GM18868 (cell line): Measurements from ENCODE around the gene TNFAIP8L3.
"Not testable (repeated sequence)": the region's sequence is repeated elsewhere in the genome, so short reads cannot be mapped to it uniquely, and the experiment has no call there.

Experiments used
- ATAC-seq: cut with Tn5 transposase; IDR thresholded peaks from one replicate; pipeline ENCODE4 v1.9.1; 2021; ENCODE audit warnings: mild to moderate bottlenecking, moderate library complexity; ENCODE audit not compliant: unreplicated experiment

TNFAIP8L3 gene

DNA sequence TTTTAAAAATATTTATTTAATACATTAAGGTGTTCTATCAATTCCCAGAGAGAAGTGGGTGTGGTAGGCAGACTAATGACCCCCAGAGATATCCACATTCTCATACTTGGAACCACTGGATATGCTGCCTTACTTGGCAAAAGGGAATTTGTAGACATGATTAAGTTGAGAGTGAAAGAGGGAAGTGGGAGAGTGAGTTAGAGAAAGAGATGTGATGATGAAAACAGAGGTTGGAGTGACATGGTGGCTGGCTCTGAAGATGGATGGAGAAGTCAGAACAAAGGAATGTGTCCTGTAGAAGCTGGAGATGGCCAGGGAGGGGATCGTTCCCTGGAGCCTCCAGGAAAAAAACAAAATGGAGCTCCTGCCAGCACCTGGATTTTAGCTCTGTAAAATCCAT is 32.0 kb downstream of the TNFAIP8L3 start:
- ATAC-seq, result no peak

DNA sequence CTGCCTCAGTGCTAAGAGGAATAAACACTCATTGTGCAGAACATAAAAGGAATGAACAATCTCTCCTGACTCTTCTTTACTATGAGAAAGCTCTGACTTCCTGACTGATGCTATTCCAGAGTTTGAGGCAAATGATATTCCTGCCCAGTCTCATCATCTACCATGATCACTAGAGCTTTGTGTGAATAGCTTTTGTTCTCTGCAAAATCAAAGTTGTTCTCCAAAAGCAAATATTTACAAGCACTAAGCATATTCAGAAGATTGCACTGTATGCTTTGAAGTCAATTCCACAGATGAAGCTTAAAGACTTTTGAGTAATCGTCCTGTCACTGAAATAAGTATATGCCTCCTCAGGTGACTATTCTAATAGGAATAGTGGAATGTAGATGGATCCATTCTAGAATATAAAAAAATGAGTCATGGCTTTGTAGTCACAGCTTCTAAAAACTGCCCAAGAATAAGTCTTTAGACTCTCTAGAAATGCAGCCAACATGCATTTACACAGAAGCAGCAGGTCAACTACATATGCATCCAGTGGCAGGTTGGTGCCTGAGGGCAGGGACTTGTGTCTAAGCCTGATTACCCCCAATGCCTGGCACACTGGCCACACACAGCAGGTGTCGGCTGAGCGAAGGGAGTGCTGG is 34.6 kb downstream of the TNFAIP8L3 start:
- ATAC-seq, result no peak

DNA sequence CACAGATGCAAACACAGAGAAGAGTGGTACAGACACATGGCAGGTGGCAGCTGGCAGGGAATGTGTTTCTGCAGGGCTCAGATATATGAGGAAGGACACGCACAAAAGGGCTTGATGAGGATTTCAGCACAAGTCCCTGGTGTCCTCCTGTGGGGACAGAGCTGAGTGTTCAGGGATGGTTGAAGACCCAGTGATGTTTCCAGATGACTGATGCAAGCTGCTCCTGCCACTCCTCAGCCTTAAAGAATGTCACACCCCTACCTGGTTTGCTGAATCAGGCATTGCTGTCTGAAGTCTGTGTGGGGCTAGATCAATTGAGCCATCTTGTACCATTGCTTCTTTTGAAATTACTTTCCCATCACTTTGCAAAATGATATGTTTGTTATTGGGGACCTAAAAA is 40.2 kb downstream of the TNFAIP8L3 start:
- ATAC-seq, result no peak

DNA sequence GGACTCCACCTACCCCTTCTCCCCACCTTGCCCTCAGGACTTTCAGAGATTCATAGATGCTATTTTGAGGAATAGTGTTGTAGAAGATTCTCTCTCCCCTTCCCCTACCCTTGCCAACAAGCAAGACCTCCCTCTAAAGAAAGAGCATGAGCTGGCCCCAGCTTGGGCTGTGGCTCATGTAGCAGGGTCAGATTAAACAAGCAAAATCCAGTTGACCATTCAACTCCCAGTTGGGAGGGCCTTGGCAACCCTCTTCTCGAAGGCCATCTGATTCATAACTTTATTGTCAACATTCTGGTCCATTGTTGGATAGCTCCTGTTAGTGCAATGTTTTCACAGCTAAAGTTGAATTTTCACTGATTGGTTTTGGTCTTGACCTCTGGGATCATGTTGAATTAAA is 41.1 kb downstream of the TNFAIP8L3 start:
- no peak for ATAC-seq

DNA sequence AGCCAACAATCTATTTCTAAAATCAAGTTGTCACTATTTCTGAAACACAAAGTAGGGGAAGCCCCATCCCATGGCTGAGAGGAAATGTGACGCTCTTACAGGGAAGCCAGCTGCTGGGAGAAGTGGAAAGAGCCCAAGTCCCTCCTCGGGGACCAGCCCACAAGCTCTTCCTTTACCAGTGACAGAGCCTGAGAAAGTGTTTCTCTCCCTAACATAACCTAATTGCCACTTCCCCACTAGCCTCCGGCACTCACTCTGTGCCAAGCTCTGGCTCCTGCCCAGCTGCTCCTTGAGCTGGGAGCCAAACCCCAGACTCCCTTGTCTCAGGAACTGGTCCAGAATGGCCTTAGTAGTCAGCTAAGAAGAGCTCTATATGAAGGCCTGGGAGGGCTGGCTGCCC is 42.9 kb downstream of the TNFAIP8L3 start:
- no peak for ATAC-seq

DNA sequence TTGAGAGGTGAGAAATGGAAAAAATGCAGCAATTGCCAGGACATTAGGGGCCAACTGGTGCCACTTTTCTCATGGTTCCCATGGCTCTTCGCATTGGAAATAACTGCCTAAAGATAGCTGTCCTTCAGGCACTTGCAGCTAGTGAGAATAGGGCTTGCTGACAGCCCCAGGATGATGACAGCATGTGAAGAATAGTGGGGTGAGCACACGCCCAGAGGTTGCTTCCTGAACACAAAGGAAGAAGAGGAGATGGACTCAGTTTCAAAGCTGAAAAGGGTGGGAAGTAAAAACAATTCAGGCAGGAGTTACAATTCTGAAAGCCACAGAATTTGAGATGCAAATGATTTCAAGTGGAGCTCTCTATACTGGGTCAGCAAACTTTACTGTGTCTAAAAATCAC is 45.6 kb downstream of the TNFAIP8L3 start:
- ATAC-seq, result no peak

DNA sequence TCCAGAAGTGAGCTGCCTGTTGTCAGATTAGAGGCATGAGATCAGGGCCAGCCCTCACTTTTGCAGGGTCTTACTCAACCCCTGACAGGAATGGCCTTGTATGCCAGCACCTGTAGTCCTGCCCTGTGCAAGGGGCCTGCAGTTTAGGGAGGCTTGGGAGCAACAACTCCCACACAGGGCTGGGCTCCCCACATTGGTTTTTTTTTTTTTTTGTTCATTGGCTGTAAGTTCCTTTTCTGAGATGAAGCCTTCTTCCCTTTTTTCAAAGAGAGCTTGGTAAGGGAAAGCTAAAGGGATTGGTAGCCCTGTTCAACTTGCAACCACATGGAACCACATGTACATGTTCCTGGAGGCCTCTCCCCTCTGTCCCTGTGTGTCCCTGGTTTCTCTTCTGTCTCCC is 46.4 kb downstream of the TNFAIP8L3 start:
- no peak for ATAC-seq

DNA sequence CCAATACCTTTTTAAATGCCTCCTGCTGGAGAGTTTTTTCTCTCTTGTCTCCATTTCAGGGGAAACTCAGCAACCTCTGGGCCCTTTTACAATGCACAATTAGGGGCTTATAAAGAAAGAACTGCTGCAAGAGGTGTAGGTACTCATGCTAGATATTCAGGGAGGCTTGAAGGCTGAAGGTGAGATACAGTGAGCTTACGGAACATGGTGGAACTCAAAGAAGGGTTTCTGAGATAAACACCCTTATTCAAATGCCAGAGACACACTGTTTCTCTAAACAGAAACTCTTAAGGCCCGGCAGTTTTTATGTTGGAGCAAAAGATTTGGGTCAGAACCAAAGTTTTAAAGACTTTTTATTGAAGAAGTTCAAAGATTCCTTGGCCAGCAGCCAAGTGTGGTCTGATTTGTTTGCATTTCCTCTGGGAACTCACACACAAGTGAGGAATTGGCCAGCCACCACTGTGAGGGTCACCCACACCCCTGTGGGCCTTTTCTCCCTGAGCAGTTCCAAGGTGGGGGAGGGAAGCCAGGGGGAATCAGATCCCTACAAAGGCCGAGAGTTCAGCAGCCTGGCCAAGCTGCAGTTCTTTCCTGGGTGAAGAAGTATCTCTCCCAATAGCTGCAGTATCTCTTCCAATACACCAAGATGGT is 47.8 kb downstream of the TNFAIP8L3 start:
- ATAC-seq, result no peak

DNA sequence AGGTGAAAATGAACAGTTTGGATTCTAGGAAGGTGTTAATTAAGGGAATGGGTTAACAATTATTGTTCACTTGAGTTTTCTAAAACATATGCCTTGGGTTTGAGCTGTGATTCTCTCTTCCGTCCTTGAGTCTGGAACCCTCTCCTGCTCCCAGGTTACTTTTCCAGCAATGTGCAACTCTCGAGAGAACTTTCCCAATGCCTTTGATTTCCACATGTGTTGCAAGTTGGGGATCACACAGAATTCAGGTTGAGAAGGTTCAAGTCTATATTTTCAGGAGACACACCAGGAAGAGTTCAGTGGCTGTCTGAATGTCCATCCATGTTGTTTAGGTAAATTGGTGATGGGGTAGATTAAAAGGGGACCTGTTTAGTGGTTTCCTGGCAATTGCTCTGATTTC is 48.7 kb downstream of the TNFAIP8L3 start:
- ATAC-seq, result no peak

DNA sequence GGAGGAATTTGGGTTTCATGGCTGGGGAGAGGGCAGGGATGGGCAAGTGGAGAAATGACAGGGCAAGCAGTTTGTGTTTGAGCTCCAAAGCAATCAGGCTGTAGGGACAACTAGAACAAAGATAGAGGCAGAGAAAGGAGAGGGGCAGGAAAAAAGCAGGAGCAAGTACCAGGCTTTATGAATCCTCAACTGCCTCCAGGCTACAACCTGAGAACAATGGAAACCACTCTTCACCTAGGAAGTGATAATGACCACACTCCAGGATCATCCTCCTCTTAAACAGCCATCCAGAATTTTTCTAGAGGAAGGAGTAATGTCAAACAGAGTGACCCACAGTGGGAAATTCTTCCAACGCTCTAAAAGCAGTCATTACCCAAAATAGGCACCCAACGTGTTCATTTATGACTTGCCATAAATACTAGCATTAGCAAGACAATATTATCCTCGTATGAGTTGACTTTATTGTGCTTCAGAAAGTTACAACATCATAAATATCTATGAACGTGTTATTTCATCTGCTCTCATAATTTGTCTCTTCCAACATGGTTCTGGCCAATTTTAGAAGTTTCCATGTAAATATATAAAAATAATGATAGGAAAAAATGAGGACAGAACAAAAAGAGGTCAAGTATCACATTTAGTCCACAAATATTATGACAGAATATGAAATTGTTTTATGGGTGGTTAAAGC is 50.5 kb downstream of the TNFAIP8L3 start:
- no peak for ATAC-seq

DNA sequence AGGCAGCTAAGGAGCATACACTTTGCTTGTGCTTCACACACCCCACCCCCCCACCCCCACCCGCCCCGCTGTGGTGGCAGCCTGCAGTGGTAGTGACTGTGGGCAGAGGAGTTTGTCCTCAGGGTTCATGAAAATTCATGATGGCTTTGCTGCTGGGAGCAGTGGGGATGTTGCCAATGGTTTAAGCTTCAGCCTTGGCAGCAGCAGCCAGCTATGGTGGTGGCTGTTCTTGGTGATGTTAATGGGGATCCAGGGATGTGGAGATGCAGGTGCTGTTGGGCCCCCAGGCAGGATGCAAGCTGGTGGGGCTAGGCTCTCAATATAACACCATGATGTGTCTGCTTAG is 55.8 kb downstream of the TNFAIP8L3 start:
- no peak for ATAC-seq

DNA sequence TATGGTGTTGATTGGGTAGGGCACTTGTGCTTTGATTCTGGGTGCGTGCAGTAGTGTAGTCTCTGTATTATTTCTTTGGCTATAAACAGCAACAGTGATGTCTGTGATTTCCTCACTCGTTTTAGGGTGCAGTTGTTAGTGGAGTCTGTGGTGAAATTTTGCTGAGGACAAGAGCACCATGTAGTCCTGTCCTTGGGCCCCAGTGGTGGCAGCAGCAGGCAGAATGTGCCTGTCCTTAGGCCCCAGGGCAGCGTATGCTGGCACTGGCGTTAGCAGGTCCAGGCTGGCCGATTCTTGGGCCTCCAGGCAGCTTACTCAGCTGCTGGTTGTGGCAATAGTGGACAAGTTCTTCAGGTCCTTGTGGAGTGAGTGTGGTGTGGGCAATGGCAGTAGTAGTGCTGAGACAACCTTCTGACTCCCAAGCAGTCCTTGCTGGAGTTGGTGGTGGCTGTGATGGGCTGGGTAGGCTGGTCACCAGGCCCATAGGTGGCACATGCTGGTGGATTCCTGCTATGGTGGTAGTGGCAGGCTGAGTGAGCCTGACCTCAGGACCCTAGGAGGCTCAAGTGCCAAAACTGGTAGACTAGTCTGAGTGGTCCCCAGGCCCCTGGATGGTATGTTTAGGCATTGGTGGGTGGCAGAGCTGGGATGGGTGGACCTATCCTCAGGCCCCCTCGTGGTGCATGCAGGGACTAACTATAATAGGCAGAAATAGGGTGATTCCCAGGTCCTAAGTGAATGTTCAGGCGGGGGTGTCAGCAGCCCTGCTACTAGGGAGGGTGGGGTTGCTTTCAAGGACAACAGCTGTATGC is 56.3 kb downstream of the TNFAIP8L3 start:
- no peak for ATAC-seq

DNA sequence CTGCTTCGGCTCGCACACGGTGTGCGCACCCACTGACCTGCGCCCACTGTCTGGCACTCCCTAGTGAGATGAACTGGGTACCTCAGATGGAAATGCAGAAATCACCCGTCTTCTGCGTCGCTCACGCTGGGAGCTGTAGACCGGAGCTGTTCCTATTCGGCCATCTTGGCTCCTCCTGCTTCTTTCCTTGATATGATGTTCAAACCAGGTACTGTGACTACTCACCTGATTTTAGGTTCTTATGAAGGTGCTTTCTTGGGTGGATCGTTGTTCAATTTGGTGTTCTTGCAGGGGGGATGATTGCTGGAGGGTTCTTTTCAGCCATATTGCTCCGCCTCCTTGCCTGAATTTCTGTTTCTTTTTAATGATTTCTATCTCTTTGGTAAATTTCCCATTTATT is 57.2 kb downstream of the TNFAIP8L3 start:
- not testable (repeated sequence) for ATAC-seq

DNA sequence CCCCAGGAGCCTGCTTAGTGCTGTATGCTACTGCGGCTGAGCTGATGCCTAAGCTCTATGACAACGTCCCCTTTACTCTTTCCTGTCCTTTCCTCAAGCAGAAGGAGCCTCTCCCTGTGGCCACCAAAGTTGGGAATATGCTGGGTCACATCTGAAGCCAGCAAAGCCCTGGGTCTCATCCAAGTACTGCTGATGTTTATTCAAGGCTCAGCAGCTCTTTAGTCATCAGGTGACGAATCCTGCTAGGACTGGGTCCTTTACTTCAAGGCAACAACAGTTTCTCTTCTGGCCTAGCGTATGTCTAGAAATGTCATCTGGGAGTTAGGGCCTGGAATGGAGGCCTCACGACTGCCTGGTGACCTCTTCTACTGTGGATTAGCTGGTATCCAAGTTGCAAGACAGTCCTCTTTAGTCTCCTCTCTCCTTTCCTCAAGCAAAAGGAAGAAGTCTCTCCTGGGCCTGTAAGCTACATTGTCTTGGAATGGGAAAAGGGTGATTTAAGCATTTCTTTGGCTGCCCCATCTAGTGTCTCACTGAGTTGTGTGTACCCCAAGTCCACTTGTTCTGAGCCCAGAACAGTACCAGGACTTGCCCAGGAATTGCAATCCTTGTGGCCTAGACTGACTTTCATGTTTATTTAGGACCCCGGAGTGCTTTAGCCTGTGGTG is 63.9 kb downstream of the TNFAIP8L3 start:
- ATAC-seq, result no peak

DNA sequence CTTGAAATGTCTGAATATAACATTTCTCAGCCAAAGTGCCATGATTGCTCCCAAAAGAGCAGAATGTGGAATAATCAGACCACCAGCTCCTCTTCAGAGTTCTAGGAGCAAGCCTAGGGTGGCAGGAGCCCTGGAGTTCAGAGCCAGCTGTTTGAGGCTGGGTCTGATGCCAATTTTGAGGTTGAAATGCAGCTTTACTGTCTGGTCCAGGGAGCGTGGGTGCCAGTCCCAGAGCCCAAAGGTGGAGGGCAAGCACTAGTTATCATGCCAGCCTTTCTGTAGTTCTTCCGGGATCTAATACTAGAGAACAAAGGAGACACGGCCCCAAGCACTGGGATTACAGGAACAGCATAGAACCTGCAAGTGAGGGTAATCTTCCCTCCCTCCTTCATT is 69.3 kb downstream of the TNFAIP8L3 start:
- ATAC-seq, result no peak

DNA sequence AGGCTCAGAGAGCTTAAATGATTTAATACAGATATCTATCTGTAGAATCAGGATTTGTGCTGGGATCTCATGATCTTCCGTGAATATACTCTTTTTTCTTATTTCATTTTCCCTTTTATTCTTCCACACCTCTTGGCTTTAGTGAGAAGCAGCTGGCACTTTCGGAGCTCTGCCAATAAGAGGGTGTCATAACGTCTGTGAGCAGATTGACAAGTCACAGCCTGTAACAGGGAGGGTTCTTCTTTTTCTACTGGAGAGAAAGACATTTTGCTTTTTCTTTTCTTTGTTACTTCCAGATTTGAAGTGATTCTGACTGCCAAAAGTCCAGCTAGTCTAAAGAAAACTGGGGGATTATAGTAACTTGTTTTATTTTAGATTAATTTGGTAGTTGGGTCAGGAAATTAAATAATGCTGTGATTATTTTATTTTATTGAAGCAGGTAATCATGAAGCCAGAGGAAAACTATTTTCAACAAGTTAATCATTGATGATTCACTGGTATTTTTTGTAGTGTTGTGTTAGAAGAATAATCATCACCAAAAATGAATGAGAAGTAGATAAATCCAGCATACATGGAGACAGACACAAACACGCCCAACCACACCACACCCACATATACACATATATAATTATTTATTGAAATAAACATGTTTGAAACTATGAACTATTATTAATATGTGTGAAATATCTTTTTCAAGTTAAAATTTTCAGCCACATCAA is 69.8 kb downstream of the TNFAIP8L3 start:
- ATAC-seq, result no peak

DNA sequence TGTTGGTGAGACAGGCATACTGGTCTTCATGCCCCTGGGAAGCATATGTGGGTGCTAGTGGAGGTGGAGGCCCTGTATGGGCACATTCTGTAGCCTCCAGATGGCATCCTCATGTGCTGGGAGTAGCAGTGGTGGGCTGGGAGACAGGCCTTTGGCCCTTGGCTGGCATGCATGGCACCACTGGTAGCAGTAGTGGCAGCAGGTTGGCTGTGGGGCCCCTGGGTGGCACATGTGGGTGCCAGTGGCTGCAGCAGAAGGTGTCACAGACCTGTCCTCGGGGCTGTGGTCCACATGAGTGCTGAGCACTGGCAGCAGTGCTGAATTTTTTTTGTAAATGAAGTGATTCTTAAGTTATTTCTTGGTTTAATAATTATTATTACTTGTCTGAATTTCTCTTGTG is 71.2 kb downstream of the TNFAIP8L3 start:
- no peak for ATAC-seq

DNA sequence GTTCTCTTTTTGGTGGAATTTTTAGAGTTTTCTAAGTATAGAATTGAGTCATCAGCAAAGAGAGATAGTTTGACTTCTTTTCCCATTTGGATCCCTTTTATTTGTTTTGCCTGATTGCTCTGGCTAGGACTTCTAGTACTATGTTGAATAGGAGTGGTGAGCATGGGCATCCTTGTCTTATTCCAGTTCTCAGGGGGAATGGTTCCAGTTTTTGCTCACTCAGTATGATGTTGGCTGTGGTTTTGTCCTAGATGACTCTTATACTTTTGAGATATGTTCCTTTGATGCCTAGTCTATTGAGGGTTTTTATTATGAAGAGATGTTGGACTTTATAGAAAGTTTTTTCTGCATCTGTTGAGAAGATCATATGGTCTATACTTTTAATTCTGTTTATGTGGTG is 72.5 kb downstream of the TNFAIP8L3 start:
- ATAC-seq, result no peak

DNA sequence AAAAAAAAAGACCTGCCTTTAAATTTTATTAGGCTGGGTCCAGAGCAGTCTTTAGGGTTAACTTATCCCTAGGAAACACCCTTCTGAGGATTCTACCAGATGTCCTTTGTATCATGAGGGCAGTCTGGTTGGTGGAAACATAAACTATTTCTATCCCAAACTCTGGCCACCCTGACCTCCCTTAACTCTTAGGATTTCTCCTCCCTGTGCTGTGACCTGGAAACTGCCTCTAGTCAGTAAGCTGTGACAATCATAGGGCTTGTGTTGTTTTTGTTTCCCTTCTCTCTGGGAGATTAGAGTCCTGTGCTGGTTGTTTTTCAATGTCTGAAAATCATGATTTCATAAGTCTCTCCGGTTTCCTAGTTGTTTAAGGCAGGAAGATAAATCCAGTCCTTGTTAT is 78.1 kb downstream of the TNFAIP8L3 start:
- ATAC-seq, result no peak

DNA sequence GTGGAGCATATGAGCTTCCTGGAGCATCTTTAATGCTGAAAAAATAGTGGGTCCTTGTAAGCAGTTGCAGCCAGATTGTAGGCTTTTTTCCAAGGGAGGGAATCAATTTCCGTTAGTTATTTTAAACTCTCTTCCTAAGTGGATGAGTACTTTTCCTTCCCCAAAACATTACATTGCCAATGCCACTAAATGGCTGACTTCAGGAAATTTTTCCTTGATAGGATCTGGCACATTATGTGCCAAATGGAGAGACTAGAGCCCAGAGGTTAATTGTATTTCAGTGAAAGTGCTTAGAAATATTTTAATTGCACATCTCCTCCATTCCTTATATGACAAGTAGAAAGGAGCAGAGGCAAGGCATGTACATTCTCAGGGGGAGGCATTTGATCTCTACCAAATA is 83.5 kb downstream of the TNFAIP8L3 start:
- ATAC-seq, result no peak
